WTC11 (cell line): ENCODE measurements around the gene SLC24A3.

Experiments
- CREM ChIP-seq: sonication (generic); formaldehyde crosslinking; IDR thresholded peaks from 2 replicates; pipeline ENCODE4 v1.8.1; 2022; ENCODE audit warnings: mild to moderate bottlenecking, missing genetic modification reagents, moderate library complexity
- TF ChIP-seq, protein P1 (sequence below): fragments of 200-600 bp; IDR thresholded peaks from 2 replicates; pipeline ENCODE4 v1.8.0; 2022; ENCODE audit warnings: antibody characterized with exemption

DNA sequence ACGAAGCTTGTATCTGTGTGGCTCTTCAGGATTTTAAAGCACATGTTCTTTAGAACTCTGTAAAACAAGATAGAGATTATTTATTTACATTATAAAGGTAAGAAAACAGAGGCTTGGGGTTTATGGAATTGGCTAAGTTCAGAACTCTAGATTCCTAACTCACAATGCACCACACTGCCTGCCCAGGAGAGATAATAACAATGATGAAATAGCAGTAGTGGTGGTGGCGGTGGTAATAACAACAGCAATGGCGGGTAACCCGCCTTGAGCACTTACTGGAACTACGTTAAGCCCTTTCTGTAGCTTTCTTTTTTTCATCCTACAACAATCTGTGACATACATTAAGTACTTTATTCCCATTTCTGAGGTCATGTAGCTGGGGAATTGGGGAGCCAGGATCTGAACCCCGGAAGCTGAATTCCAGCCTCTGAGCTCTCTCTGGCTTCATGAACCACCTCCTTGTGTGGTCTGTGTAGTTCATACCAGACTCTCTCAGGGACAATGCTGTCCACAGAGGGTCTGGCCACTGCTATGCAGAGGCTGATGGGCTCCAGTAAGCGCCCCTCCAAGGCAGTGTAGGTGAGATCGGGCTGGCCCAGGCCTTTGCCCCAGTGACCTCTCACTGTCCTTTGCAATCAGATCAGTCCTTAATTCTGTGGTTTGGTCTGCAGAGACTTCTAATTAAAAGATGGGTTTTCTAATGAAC, 260.9 kb downstream of the SLC24A3 start:
- TF ChIP-seq, protein P1, sequence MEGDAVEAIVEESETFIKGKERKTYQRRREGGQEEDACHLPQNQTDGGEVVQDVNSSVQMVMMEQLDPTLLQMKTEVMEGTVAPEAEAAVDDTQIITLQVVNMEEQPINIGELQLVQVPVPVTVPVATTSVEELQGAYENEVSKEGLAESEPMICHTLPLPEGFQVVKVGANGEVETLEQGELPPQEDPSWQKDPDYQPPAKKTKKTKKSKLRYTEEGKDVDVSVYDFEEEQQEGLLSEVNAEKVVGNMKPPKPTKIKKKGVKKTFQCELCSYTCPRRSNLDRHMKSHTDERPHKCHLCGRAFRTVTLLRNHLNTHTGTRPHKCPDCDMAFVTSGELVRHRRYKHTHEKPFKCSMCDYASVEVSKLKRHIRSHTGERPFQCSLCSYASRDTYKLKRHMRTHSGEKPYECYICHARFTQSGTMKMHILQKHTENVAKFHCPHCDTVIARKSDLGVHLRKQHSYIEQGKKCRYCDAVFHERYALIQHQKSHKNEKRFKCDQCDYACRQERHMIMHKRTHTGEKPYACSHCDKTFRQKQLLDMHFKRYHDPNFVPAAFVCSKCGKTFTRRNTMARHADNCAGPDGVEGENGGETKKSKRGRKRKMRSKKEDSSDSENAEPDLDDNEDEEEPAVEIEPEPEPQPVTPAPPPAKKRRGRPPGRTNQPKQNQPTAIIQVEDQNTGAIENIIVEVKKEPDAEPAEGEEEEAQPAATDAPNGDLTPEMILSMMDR: no peak
- TF ChIP-seq CREM (CRISPR knock-in tag): no peak
